Measurements from ENCODE around the gene ADCY10.
"Not testable (repeated sequence)": the region's sequence is repeated elsewhere in the genome, so short reads cannot be mapped to it uniquely, and the experiment has no call there.

The ADCY10 gene

DNA sequence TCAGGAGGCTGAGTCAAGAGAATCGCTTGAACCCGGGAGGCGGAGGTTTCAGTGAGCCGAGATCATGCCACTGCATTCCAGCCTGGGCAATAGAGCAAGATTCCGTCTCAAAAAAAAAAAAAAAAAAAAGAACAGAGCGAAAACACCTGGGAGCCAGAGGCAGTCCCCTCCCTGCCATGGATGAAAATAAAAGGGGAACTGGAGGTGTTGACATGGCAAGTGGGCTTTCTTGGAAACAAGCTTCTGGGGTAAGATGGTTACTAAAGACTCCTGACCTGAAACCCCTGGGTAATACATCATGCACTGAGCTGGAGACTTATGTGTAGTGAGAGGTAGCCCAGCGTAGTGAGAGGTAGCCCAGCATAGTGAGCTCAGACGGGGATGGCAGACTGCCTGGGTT is 31.6 kb downstream of the ADCY10 start:
- no peaks in the 10 kb centered on the region for H3K4me1 Mint-ChIP-seq

DNA sequence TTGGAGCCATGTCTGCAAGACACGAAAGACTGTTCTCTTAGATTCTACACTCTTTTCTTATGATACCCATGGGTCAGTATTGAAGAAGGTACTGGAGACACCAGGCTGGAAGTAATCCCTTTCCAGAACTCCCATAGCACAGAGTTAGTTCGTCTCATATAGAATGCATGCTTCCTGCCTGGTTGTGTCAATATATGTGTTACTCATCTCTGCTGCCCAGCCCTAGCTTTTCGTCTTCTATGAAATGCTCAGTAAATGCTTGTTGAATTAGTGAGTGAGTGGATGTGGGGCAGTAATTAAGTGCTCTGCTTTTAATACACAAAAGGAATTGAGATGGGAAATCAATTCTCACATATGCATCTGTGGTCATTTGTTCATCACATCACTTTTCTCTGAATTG is 32.1 kb downstream of the ADCY10 start:
- H3K9me3 Mint-ChIP-seq: no peaks in the 10 kb centered on the region
- H3K4me3 Mint-ChIP-seq: no peak overlapping the region
- peaks cover 3% of the 10 kb centered on the region for H3K27me3 Mint-ChIP-seq
- H3K27ac Mint-ChIP-seq: no peak overlapping the region
- no peaks in the 10 kb centered on the region for H3K4me1 Mint-ChIP-seq
- ATAC-seq (no peak), DNase-seq (no peak)
- H3K36me3 Mint-ChIP-seq (ENCODE audit: low read depth): no peaks in the 10 kb centered on the region

More for the DNA sequence above, 31.6 kb downstream of the ADCY10 start:
- DNase-seq (no peak), ATAC-seq (no peak)
- Mint-ChIP-seq H3K27me3 (peaks cover 3% of the 10 kb centered on the region), H3K27ac (no peak overlapping the region), H3K9me3 (no peaks in the 10 kb centered on the region), H3K4me3 (no peak overlapping the region), H3K36me3 (ENCODE audit: low read depth) (no peaks in the 10 kb centered on the region)

DNA sequence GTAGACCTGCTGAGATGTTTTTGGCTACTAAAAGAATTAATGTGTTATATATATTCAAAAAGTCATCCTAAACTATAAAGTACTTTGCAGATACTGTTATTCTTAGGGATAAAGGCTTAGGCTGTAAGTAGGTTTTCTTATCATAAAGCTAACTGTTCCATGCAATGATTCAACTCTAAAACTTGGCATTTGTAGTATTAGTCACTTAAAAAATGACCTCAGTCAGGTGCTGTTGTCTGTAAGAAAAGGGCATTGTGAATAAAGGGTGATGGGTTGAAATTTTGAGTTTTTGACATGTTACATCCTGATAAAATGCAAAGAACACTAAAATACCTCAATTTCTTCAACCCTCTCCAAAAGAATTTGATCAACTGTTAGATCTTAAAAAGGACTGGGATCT is 32.9 kb downstream of the ADCY10 start:
- Mint-ChIP-seq H3K36me3 (ENCODE audit: low read depth) (no peaks in the 10 kb centered on the region), H3K4me3 (no peak overlapping the region), H3K27me3 (peaks cover 2% of the 10 kb centered on the region), H3K4me1 (no peaks in the 10 kb centered on the region), H3K27ac (no peak overlapping the region), H3K9me3 (no peaks in the 10 kb centered on the region)
- DNase-seq: no peak
- no peak for ATAC-seq

DNA sequence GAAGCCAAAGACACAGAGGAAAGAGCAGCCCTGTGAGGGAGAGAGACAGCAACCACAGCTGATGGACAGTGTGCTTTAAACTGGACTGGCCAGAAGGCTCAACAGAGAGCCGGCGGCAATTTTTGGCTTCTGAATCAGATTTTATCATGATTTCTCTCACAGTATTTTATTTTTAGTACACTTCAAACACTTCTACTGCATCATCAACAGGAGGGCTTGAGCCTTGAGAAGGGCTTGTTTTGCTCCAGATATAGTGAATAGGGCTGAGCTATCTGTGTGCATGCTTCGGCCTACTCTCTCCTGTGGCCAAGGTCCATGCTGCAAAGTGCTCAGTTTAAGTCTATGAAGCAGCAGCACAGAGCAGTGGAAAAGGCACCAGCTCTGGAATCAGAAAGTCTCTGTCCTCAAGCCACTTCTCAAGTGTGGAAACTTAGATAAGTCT is 33.3 kb downstream of the ADCY10 start:
- H3K27ac Mint-ChIP-seq: no peak overlapping the region
- no peaks in the 10 kb centered on the region for H3K9me3 Mint-ChIP-seq
- H3K4me3 Mint-ChIP-seq: no peak overlapping the region
- ATAC-seq (no peak), DNase-seq (no peak)
- no peaks in the 10 kb centered on the region for H3K36me3 Mint-ChIP-seq (ENCODE audit: low read depth)
- H3K27me3 Mint-ChIP-seq: peaks cover 2% of the 10 kb centered on the region
- no peaks in the 10 kb centered on the region for H3K4me1 Mint-ChIP-seq

DNA sequence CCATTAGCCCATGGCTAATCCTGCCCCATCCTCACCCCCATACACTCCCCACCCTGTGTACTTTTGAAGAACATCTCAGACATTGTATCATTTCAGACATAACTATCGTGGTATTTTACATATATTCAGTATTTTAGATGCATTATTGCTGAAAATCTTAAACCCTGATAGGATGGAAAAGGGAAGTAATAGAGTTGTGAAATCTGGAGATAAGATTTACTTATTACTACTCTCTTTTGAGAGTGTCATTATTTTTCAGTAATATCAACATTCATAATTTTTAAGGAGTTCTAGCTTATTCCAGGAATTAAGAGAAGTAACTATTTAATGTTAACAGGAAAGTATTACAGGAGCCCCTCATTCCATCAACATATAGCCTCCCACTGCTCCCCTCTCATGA is 34.4 kb downstream of the ADCY10 start:
- Mint-ChIP-seq H3K36me3 (ENCODE audit: low read depth) (no peaks in the 10 kb centered on the region), H3K27me3 (no peaks in the 10 kb centered on the region), H3K4me3 (no peak overlapping the region), H3K27ac (no peak overlapping the region), H3K4me1 (no peaks in the 10 kb centered on the region), H3K9me3 (no peaks in the 10 kb centered on the region)
- no peak for DNase-seq
- no peak for ATAC-seq

DNA sequence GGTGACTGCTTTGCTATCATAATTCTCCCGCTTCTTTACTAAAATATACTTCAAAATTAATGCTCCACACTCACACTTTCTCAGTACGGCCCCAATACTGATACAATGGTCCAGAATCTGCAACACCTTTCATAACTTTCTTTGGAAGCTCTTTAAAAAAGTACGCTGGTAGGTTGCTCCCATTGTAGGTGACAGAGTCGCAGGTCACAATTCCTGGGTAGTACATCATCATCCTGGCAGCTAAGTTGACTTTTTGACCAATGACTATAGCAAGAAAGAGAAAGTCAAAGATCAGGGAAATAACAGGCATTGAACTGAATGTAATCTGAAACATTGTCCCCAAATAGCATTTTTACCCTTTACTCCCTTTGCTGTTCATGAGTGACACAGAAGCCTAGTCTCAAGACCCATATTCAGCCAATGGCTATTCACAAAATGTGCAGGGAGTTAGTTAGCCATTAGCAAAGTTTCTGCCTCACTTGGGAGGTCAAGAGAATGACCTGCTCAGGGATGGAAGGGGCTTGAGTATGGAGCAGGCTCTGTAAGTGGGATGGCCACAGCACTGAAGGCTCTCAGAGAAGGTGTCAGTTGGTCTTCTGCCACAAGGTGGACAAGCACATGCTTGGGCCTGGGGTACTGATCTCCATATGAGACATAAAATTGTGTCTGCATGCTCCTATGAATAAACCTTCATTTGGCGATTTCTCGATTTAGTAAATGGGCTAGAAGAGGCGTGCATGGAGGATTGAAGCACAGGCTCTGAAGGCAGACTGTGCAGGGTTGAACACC is 35.4 kb downstream of the ADCY10 start:
- Mint-ChIP-seq H3K4me3 (no peak overlapping the region), H3K27me3 (no peaks in the 10 kb centered on the region), H3K36me3 (ENCODE audit: low read depth) (no peaks in the 10 kb centered on the region), H3K27ac (no peak overlapping the region), H3K9me3 (no peaks in the 10 kb centered on the region), H3K4me1 (no peaks in the 10 kb centered on the region)
- ATAC-seq (no peak), DNase-seq (no peak)

DNA sequence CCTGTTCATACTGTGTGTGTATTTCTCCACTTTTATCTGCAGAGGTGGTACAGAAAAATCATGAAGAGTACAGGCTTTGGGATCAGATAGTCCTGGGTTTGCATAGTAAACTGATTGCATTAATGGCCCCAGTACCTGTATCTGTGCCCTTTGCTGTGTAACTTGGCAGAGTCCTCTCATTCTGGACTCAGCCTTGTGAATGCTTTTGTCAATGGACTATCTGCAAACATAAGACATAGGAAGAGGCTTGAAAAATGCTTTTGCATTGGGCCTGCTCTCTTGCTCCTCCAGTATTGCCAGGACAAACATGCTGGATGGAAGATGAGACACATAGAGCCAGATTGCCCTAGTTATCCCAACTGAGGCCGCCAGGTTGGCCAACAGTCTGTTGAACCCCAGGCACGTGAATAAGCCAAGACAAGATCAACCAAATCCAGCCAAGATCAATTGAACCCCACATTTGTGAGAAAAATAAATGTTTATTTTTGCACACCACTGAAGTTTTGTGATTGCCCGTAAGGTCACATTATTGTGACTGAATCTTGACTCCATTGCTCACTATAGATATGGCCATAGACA is 37.2 kb downstream of the ADCY10 start:
- Mint-ChIP-seq H3K4me3 (no peak overlapping the region), H3K27ac (no peak overlapping the region), H3K27me3 (no peaks in the 10 kb centered on the region), H3K9me3 (no peaks in the 10 kb centered on the region), H3K4me1 (no peaks in the 10 kb centered on the region), H3K36me3 (ENCODE audit: low read depth) (no peaks in the 10 kb centered on the region)
- DNase-seq: no peak
- no peak for ATAC-seq

DNA sequence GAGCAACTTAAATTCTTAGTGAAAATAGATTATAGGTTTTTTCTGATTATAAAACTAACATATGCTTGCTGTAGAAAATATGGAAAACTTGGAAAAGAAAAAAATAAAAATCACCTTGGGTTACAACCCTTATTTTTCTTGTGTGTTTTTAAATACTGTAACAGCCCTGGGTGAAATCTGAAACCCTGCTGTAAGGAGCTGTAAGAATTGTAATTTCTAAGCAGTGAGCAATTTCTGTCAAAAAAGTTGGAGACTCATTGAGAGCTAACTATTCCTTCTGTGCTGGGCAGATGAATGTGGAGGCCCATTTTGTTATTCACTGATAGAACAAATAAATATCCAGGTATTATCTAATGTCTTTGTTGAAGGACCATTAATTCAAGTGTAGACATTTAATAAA is 42.6 kb downstream of the ADCY10 start:
- no peak overlapping the region for H3K27ac Mint-ChIP-seq
- no peak for DNase-seq
- no peaks in the 10 kb centered on the region for H3K4me1 Mint-ChIP-seq
- no peaks in the 10 kb centered on the region for H3K27me3 Mint-ChIP-seq
- no peak overlapping the region for H3K4me3 Mint-ChIP-seq
- no peaks in the 10 kb centered on the region for H3K9me3 Mint-ChIP-seq
- H3K36me3 Mint-ChIP-seq (ENCODE audit: low read depth): no peaks in the 10 kb centered on the region
- no peak for ATAC-seq

DNA sequence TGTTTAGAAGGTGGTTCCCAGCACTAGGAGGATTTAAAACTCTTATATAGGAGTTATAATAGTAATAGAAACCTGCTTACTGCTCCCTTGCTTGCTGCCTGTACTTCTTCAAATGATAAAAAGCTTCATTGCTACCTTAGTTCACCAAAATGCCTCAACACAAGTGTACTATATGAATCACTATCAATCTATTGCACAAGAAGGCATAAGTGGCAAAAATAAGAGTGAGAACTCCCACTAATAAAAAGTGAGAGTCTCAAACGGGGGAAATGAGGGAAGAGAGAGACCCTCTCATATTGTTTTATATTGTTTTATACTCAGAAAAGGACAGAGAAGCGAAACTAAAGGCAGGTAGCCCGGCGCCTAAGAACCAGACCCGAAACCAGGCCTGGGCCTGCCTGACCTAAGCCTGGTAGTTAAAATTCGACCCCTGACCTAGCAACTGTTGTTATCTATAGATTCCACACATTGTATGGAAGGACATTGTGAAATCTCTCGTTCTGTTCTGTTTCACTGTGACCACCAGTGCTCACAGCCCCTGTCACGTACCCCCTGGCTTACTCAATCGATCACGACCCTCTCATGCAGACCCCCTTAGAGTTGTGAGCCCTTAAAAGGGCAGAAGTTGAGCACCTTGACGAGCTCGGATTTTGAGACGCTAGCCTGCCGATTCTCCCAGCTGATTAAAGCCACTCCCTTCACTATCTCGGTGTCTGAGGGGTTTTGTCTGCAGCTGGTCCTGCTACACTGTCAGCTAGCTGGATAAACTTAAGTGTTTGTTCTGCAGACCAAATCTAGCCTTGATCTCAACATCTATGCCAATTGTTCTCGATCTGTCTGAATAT is 44.6 kb downstream of the ADCY10 start:
- not testable (repeated sequence) for H3K36me3 Mint-ChIP-seq (ENCODE audit: low read depth); H3K27me3 Mint-ChIP-seq; H3K27ac Mint-ChIP-seq; H3K4me3 Mint-ChIP-seq; H3K4me1 Mint-ChIP-seq; ATAC-seq; H3K9me3 Mint-ChIP-seq; DNase-seq

DNA sequence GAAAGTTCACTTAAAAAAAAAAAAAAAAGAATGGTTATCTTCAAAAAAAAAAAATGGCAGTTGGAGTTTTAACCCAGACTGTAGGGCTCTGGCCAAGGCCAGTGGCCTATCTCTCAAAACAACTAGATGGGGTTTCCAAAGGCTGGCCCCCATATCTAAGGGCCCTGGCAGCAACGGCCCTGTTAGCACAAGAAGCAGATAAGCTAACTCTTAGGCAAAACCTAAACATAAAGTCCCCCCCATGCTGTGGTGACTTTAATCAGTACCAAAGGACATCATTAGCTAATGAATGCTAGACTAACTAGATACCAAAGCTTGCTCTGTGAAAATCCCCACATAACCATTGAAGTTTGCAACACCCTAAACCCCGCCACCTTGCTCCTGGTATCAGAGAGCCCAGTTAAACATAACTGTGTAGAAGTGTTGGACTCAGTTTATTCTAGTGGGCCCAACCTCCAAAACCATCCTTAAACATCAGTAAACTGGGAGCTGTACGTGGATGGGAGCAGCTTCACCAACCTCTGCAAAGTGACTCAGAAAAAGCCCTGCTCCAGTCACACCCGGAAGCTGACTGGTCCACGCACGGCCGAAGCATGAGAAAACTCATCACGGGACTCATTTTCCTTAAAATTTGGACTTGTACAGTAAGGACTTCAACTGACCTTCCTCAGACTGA is 47.1 kb downstream of the ADCY10 start:
- not testable (repeated sequence) for DNase-seq; H3K9me3 Mint-ChIP-seq; H3K27ac Mint-ChIP-seq; H3K36me3 Mint-ChIP-seq (ENCODE audit: low read depth); H3K4me1 Mint-ChIP-seq; H3K4me3 Mint-ChIP-seq; H3K27me3 Mint-ChIP-seq; ATAC-seq

DNA sequence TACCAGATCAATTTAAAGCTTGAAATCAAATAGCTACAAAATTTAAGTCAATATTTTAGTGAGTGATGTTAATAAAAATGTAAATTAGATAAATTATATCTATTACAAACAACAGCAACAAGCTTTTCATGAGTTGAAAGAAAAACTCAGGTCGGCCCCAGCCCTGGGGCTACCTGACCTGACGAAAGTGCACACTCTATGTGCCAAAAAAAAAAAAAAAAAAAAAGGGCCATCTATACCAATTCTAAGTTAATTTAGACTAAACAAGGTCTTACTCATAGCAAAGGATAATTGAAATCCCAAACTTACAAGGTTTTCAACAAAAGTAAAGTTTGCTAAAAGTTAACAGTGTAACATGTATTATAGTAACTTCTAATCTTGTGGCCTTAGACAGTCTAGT is 47.6 kb downstream of the ADCY10 start:
- not testable (repeated sequence) for H3K27ac Mint-ChIP-seq; H3K36me3 Mint-ChIP-seq (ENCODE audit: low read depth); H3K4me3 Mint-ChIP-seq

DNA sequence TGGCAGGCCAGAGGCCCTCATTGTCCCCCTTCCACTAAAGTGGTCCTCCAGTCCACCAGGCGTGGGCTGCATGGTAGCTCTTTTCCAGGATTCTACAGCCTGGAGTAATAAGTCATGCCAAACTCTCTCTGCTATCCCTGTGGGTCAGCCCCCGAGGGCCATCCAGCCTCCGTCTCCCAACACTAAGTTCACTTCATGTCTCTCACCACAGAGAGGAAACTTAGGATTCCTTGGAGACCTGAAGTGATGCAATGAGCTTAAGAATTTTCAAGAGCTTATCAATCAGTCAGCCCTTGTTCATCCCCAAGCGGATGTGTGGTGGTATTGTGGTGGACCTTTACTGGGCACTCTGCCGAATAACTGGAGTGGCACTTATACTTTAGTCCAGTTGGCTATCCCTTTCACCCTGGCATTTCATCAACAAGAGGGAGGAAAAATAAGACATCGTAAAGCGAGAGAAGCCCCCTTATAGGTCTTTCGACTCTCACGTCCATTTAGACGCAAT is 48.1 kb downstream of the ADCY10 start:
- not testable (repeated sequence) for H3K27ac Mint-ChIP-seq; H3K27me3 Mint-ChIP-seq; H3K4me1 Mint-ChIP-seq; H3K4me3 Mint-ChIP-seq; H3K9me3 Mint-ChIP-seq; DNase-seq; ATAC-seq; H3K36me3 Mint-ChIP-seq (ENCODE audit: low read depth)

More for the DNA sequence above, 47.6 kb downstream of the ADCY10 start:
- not testable (repeated sequence) for H3K4me1 Mint-ChIP-seq, ATAC-seq, H3K9me3 Mint-ChIP-seq, DNase-seq, H3K27me3 Mint-ChIP-seq

DNA sequence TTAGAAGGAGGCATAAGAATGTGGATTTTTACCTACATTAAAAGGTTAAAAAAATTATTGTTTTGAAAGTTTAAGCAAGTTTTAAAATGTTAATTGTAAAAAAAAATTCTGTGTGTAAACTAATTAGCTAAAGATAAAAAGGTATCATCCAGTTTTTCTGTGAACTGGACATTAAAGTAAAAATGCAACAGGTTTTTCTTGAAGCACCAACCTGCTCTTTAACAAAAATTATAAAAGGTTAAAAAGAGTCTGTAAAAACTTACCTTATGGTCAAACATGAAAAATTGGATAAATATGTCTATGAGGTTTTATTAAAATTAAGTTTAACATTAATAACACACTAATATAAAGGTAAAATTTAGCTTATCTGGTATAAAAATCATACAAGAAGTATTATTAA is 48.7 kb downstream of the ADCY10 start:
- H3K9me3 Mint-ChIP-seq; H3K27ac Mint-ChIP-seq; H3K36me3 Mint-ChIP-seq (ENCODE audit: low read depth); H3K4me1 Mint-ChIP-seq; DNase-seq; ATAC-seq; H3K4me3 Mint-ChIP-seq; H3K27me3 Mint-ChIP-seq: not testable (repeated sequence)

DNA sequence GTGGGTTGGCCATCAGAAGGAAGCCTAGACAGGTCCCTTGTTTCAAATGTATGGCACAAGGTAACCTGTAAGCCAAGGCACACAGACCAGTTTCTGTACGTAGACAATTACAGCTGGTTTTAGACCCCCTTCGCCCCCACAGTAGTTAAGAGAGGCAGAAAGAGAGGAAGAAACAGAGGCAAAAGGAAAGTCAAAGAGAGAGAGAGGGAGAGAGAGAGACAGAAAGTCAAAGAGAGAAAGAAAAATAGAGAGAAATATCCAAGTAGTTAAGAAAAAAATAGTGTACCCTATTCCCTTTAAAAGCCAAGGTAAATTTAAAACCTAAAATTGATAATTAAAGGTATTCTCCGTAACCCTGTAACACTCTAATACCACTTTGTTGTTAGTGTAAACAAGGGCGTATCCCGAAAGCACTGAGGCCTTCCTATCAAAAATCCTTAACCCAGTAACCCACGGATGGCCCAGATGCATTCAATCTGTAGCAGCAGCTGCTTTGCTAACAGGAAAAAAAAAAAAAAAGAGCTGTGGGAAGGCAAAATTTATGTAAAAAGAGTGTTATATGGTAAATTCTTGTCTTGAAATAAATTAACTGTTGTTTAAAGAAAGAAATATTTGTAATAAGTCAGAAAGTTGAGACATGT is 49.4 kb downstream of the ADCY10 start:
- Mint-ChIP-seq H3K27me3 (no peaks in the 10 kb centered on the region), H3K4me1 (no peaks in the 10 kb centered on the region), H3K9me3 (no peaks in the 10 kb centered on the region), H3K4me3 (no peak overlapping the region), H3K36me3 (ENCODE audit: low read depth) (no peaks in the 10 kb centered on the region), H3K27ac (no peak overlapping the region)
- ATAC-seq (no peak), DNase-seq (no peak)
